HS-27A (cell line): ENCODE data around the gene KLHDC7A.

ENCODE experiments used
- DNase-seq: peaks from one replicate; pipeline ENCODE4 v3.0.0-alpha.2; 2012; ENCODE audit warnings: low read depth, missing footprints

KLHDC7A gene

GRCh38 chr1:18508084-18508483 is 27.4 kb downstream of the KLHDC7A start:
- DNase-seq, result no peak

GRCh38 chr1:18511149-18511873 is 30.6 kb downstream of the KLHDC7A start:
- DNase-seq, result no peak

- DNase-seq, result no peak
Observed at GRCh38 chr1:18511874-18512150, 31.1 kb downstream of the KLHDC7A start.

GRCh38 chr1:18512883-18513282 is 32.2 kb downstream of the KLHDC7A start:
- DNase-seq, result no peak

GRCh38 chr1:18513995-18514394 is 33.3 kb downstream of the KLHDC7A start:
- no peak for DNase-seq

- no peak for DNase-seq
Observed at GRCh38 chr1:18515120-18515667, 34.5 kb downstream of the KLHDC7A start.

GRCh38 chr1:18516473-18516872 is 35.7 kb downstream of the KLHDC7A start:
- no peak for DNase-seq

- no peak for DNase-seq
Observed at GRCh38 chr1:18526436-18527275, 45.9 kb downstream of the KLHDC7A start.

GRCh38 chr1:18527514-18527913 is 46.8 kb downstream of the KLHDC7A start:
- DNase-seq, result no peak

GRCh38 chr1:18527921-18528320 is 47.2 kb downstream of the KLHDC7A start:
- DNase-seq, result no peak

GRCh38 chr1:18528616-18529015 is 47.9 kb downstream of the KLHDC7A start:
- no peak for DNase-seq

- DNase-seq, result no peak
Observed at GRCh38 chr1:18529714-18530113, 49.0 kb downstream of the KLHDC7A start.

GRCh38 chr1:18530587-18531502 is 50.1 kb downstream of the KLHDC7A start:
- no peak for DNase-seq

GRCh38 chr1:18531503-18531845 is 50.7 kb downstream of the KLHDC7A start:
- no peak for DNase-seq

GRCh38 chr1:18532390-18533170 is 51.9 kb downstream of the KLHDC7A start:
- no peak for DNase-seq

- DNase-seq, result no peak
Observed at GRCh38 chr1:18533259-18533658, 52.5 kb downstream of the KLHDC7A start.

- no peak for DNase-seq
Observed at GRCh38 chr1:18534810-18535205, 54.1 kb downstream of the KLHDC7A start.
